AG09309 (cell line): ENCODE data around the gene EID1.

Experiments used
- DNase-seq: peaks from one replicate; pipeline ENCODE4 v3.0.0-alpha.2; 2010; ENCODE audit warnings: low read depth
- H3K4me3 ChIP-seq: 2 replicates; pipeline ENCODE4 v1.5.1; 2011; ENCODE audit warnings: mild to moderate bottlenecking, low read depth, low read length, moderate library complexity; ENCODE audit not compliant: control insufficient read depth
- TF ChIP-seq, protein P1 (sequence below): IDR thresholded peaks from 2 replicates; pipeline ENCODE4 v1.5.1; 2011; ENCODE audit warnings: mild to moderate bottlenecking, low read depth, low read length, inconsistent platforms; ENCODE audit not compliant: insufficient read depth, control insufficient read depth; ENCODE audit errors: missing control alignments

EID1 gene, protein sequence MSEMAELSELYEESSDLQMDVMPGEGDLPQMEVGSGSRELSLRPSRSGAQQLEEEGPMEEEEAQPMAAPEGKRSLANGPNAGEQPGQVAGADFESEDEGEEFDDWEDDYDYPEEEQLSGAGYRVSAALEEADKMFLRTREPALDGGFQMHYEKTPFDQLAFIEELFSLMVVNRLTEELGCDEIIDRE

DNA sequence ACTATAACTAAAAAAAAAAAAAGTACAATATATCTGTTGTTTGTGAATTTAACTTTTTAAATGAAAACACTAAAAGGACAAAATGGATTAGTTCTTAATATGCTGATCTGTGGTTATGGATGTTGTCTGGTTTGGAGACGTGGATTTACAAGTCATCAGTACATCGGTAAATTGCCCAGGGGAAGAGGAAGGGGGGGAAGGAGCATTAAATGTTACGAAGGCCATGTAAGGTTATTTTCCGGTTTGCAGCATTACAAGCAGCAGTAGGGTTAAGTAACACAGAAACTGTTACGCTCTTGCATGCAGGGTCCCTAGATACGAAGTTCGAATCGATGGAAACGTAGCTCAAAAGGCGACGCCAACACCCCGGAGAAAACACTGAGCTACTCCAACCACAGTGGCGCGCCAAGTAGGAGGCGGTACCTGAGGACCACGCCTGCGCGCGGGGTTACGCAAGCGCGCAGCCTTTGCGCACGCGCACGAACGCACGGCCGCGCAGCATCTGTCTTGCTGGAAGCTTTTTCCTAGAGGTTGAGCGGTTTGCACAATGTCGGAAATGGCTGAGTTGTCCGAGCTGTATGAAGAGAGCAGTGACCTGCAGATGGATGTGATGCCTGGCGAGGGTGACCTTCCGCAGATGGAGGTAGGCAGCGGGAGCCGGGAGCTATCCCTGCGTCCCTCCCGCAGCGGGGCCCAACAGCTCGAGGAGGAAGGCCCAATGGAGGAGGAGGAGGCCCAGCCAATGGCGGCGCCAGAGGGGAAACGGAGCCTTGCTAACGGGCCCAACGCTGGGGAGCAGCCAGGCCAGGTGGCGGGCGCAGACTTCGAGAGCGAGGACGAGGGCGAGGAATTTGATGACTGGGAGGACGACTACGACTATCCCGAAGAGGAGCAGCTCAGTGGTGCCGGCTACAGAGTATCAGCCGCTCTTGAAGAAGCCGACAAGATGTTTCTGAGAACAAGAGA is at the start of gene EID1:
EID1 (plus strand) TSS at position 505 of the 966 bp plus-strand sequence; CDS start at position 548, 43 bp downstream.
- peak within 1 kb of the TSS; percentile 90 for H3K4me3 ChIP-seq
- DNase-seq = peak; percentile 71
- TF ChIP-seq, protein P1, sequence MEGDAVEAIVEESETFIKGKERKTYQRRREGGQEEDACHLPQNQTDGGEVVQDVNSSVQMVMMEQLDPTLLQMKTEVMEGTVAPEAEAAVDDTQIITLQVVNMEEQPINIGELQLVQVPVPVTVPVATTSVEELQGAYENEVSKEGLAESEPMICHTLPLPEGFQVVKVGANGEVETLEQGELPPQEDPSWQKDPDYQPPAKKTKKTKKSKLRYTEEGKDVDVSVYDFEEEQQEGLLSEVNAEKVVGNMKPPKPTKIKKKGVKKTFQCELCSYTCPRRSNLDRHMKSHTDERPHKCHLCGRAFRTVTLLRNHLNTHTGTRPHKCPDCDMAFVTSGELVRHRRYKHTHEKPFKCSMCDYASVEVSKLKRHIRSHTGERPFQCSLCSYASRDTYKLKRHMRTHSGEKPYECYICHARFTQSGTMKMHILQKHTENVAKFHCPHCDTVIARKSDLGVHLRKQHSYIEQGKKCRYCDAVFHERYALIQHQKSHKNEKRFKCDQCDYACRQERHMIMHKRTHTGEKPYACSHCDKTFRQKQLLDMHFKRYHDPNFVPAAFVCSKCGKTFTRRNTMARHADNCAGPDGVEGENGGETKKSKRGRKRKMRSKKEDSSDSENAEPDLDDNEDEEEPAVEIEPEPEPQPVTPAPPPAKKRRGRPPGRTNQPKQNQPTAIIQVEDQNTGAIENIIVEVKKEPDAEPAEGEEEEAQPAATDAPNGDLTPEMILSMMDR = peak; percentile 14

DNA sequence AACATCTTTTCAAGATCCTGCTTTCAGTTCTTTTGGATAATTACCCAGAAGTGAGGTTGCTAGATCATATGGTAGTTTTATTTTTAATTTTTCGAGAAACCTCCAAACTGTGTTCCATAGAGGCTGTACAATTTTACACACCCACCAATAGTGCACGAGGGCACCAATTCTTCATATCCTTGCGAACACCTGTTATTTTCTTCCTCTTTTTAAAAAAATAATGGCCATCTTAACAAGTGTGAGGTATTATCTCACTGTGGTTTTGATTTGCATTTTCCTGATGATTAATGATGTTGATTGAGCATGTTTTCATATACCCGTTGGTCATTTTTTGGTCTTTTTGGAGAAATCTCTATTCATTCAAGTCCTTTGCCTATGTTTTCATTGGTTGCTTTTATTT is 49.5 kb upstream of the EID1 start:
- no peak overlapping the region for H3K4me3 ChIP-seq
- TF ChIP-seq, protein P1 = no peak
- DNase-seq = no peak

DNA sequence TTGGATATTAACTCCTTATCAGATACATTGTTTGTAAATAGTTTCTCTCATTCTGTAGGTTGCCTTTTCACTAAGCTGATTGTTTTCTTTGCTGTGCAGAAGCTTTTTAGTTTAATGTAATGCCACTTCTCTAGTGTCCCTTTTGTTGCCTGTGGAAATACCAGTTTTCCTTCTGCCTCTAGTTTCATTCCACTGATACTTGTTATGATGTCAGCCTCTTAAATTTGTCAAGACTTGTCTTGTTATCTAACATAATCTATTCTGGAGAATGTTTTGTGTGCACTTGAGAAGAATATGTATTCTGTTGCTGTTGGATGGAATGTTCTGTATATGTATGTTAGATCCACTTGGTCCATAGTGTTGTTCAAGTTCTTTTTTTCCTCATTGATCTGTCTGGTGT is 49.0 kb upstream of the EID1 start:
- DNase-seq = no peak
- TF ChIP-seq, protein P1 = no peak
- no peak overlapping the region for H3K4me3 ChIP-seq

DNA sequence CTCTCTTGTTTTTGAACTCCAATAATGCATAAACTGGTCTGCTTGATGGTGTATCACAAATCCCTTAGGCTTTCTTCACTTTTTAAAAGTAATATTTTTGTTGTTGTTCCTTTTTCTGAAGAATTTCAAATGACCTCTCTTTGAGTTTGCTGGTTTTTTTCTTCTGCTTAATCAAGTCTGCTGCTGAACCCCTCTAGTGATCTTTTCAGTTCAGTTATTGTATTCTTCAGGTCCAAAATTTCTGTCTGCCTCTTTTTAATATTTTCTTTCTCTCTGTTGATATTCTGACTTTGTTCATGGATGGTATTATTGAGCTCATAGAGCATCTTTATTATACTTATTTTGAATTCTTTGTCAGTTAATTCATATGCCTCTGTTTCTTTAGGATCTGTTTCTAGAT is 45.3 kb upstream of the EID1 start:
- H3K4me3 ChIP-seq = no peak overlapping the region
- TF ChIP-seq, protein P1 = no peak
- no peak for DNase-seq

DNA sequence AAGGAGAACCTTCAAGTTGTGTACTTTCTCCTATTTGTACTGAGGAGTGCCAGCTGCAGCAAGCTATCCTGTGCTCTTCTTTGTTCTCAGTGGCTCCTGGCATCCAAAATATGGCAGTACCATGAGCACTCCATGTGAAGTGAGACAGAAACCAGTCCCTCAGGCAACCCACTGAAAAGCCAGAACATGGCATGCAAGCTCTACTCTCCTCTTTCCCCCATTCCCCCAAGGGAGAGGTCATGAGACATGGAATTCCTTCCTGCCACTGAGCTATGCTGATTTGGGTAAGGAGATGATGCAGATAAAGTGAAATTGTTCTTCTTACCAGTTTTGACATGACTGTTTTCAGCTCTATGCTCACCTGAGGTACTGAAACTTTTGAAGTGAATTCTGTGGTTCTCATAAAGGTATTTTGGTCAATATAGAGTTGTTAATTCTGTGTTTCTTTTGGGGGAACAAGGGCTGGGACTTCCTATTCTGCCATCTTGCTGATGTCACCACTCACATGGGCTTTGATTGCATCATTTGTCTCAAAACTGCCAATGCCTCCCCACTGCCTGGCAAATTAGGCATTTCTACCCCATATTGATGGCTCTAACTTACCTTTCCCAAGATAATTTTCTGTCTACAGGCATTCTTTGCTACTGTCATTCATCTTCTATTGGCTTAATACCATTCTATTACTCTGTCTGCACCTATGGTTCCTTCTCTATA is 44.3 kb upstream of the EID1 start:
- TF ChIP-seq, protein P1 = no peak
- DNase-seq = no peak
- no peak overlapping the region for H3K4me3 ChIP-seq

DNA sequence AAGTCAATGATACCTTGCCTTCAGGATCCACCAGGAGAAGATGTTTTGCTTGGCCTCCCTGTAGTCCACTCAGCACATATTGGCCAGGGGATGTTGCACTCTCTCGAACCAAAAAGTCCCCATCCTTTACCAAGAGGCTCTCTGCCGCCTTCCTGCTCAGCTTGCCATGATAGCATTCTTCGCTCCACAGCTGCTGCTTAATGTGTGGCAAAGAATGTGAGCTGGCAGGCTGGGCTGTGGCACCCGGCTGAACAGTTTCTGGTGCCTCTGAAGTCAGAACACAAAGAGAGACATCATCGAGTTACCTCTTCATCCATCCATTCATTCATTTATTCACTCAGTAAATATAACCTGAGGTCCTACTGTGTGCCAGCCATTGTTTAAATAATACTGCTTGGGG is 43.2 kb upstream of the EID1 start:
- TF ChIP-seq, protein P1 = no peak
- DNase-seq = no peak

More for the DNA sequence above, 43.2 kb upstream of the EID1 start:
- no peak overlapping the region for H3K4me3 ChIP-seq
